Measurements from ENCODE around the gene BCL11A. TPM values are rescaled to one million over a fixed set of nuclear protein-coding genes. Genes with fewer than 3 reads are reported as not detected.

The BCL11A gene
- total RNA-seq, 1 donor from 2014 or later, result 10.7 TPM

Other genes starting within 250 kb of the BCL11A start
- gene PAPOLG, start 202.6 kb upstream of the BCL11A start, total RNA-seq, result 15.1 and 17.1 TPM in 2 replicates

All from osteocyte (in vitro differentiated cells).